Measurements from ENCODE around the gene B3GALT4. TPM values are rescaled to one million over a fixed set of nuclear protein-coding genes. Genes with fewer than 3 reads are reported as not detected.

B3GALT4 gene
- total RNA-seq, 1 experiment from 2014 or later: not detected

DNA sequence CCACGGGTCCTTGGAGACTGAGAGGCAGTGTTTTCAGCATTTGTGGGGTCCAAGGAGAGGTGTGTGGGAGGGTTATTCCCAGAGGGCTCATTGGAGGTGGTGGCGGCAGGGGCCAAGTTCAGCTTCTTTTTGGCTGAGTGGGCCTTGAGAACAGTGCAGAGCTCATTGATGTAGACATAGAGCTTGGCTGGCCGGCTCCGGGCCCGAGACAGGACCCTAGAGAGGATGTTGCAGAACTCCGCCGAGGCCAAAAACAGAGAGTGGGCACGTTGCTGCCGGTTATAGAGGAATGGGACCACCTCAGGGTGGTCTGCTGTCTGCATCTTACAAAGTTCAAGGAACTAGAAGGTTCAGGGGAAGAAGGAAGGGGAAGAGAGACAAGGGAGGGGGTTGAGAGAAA lies 44.3 kb downstream of the B3GALT4 start:
- in situ Hi-C loops (cut with HindIII; ENCODE audit: low pct_unique_long_range_greater_than_20kb, low sequenced_read_pairs): no loop called here
- no peak for DNase-seq (ENCODE audit: low read depth)

DNA sequence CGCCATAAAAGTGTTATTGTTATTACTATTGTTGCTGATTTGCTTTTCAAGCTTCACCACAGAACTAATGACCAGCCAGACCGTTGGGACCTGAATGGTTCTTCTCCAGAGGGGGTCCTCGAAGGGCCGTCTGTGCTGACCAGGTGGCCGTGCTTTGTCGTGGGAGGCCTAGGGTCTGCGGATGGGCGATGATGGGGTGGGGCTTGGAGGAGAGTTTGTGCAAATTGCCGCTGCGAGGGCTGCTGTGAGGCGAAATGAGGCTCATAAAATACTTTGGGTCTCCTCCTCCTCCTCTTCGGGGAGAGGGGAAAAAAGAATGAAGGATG lies 46.7 kb downstream of the B3GALT4 start:
- no peak for DNase-seq (ENCODE audit: low read depth)
- in situ Hi-C loops (cut with HindIII; ENCODE audit: low pct_unique_long_range_greater_than_20kb, low sequenced_read_pairs): no loop called here

DNA sequence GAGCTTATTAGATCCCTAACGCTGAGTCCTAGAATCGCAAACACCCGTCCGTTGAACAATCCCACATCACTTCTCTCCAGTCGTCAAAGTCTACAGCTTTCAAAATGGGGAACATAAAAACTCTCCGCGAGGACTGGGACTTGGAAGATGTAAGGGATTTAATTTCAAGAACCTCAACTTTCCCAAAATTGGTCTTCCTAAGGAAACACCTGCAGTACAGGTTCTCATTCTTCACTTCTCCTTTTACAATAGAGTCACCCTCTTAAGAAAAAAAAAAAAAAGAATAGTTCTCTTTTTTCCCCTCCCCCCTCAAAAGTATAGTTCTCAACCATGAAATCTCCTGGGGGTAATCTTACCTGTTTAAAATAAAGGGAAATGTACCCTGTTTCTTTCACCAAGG lies 47.2 kb downstream of the B3GALT4 start:
- no peak for DNase-seq (ENCODE audit: low read depth)
- in situ Hi-C loops (cut with HindIII; ENCODE audit: low pct_unique_long_range_greater_than_20kb, low sequenced_read_pairs): no loop called here

Other genes with a start within 250 kb of the B3GALT4 start
- gene HLA-DPA1, start 203.5 kb upstream of the B3GALT4 start, total RNA-seq (2014; rRNA removed; shearing (Covaris generic); ENCODE audit: low replicate concordance): not detected in 2 replicates
- gene HLA-DPB1, start 201.1 kb upstream of the B3GALT4 start, total RNA-seq (2014; rRNA removed; shearing (Covaris generic); ENCODE audit: low replicate concordance): not detected in 2 replicates
- 0.20 and 1.4 TPM in 2 replicates for gene COL11A2, start 84.7 kb upstream of the B3GALT4 start, total RNA-seq (2014; rRNA removed; shearing (Covaris generic); ENCODE audit: low replicate concordance)
- 25.1 and 30.0 TPM in 2 replicates for gene RXRB, start 76.5 kb upstream of the B3GALT4 start, total RNA-seq (2014; rRNA removed; shearing (Covaris generic); ENCODE audit: low replicate concordance)
- gene SLC39A7, start 76.3 kb upstream of the B3GALT4 start, total RNA-seq (2014; rRNA removed; shearing (Covaris generic); ENCODE audit: low replicate concordance): 232 and 245 TPM in 2 replicates
- gene HSD17B8, start 72.5 kb upstream of the B3GALT4 start, total RNA-seq (2014; rRNA removed; shearing (Covaris generic); ENCODE audit: low replicate concordance): 41.2 and 79.7 TPM in 2 replicates
- gene RING1, start 68.6 kb upstream of the B3GALT4 start, total RNA-seq (2014; rRNA removed; shearing (Covaris generic); ENCODE audit: low replicate concordance): 51.4 and 56.9 TPM in 2 replicates
- 21.1 and 27.6 TPM in 2 replicates for gene VPS52, start 5.2 kb upstream of the B3GALT4 start, total RNA-seq (2014; rRNA removed; shearing (Covaris generic); ENCODE audit: low replicate concordance)
- gene RPS18, start 5.0 kb upstream of the B3GALT4 start, total RNA-seq (2014; rRNA removed; shearing (Covaris generic); ENCODE audit: low replicate concordance): 3,205 and 3,207 TPM in 2 replicates
- 92.5 and 98.2 TPM in 2 replicates for gene WDR46, start 12.1 kb downstream of the B3GALT4 start, total RNA-seq (2014; rRNA removed; shearing (Covaris generic); ENCODE audit: low replicate concordance)
- 151 and 264 TPM in 2 replicates for gene PFDN6, start 12.5 kb downstream of the B3GALT4 start, total RNA-seq (2014; rRNA removed; shearing (Covaris generic); ENCODE audit: low replicate concordance)
- 38.8 and 53.7 TPM in 2 replicates for gene RGL2, start 21.8 kb downstream of the B3GALT4 start, total RNA-seq (2014; rRNA removed; shearing (Covaris generic); ENCODE audit: low replicate concordance)
- gene TAPBP, start 37.0 kb downstream of the B3GALT4 start, total RNA-seq (2014; rRNA removed; shearing (Covaris generic); ENCODE audit: low replicate concordance): 132 and 145 TPM in 2 replicates
- 16.1 and 16.6 TPM in 2 replicates for gene ZBTB22, start 40.6 kb downstream of the B3GALT4 start, total RNA-seq (2014; rRNA removed; shearing (Covaris generic); ENCODE audit: low replicate concordance)
- gene DAXX, start 45.8 kb downstream of the B3GALT4 start, total RNA-seq (2014; rRNA removed; shearing (Covaris generic); ENCODE audit: low replicate concordance): 56.5 and 59.5 TPM in 2 replicates
- 176 and 179 TPM in 2 replicates for gene KIFC1, start 114.7 kb downstream of the B3GALT4 start, total RNA-seq (2014; rRNA removed; shearing (Covaris generic); ENCODE audit: low replicate concordance)
- gene PHF1, start 133.9 kb downstream of the B3GALT4 start, total RNA-seq (2014; rRNA removed; shearing (Covaris generic); ENCODE audit: low replicate concordance): 32.5 and 43.2 TPM in 2 replicates
- gene CUTA, start 141.0 kb downstream of the B3GALT4 start, total RNA-seq (2014; rRNA removed; shearing (Covaris generic); ENCODE audit: low replicate concordance): 303 and 346 TPM in 2 replicates
- 0.14 TPM in 2 replicates for gene SYNGAP1, start 142.9 kb downstream of the B3GALT4 start, total RNA-seq (2014; rRNA removed; shearing (Covaris generic); ENCODE audit: low replicate concordance)
- gene ZBTB9, start 177.5 kb downstream of the B3GALT4 start, total RNA-seq (2014; rRNA removed; shearing (Covaris generic); ENCODE audit: low replicate concordance): 14.3 and 39.3 TPM in 2 replicates